Cardiac fibroblast (primary cell): ENCODE results near the gene HSBP1.

Experiments
- DNase-seq, 2 donors: peaks; one replicate each; pipeline versions ENCODE4 v3.0.0 to v3.0.0-alpha.2; 2010; ENCODE audit warnings: low read depth in 2 of 2
- H3K4me3 ChIP-seq, 2 donors: replicated peaks in 1 of 2; 1 replicate in 1 of 2; 2 replicates in 1 of 2; pipeline ENCODE4 v1.5.1; 2011; ENCODE audit warnings: low read depth in 2 of 2, low read length in 2 of 2, mild to moderate bottlenecking in 2 of 2, moderate library complexity in 1 of 2
- TF ChIP-seq, protein P1 (sequence below): IDR thresholded peaks from one replicate; pipeline ENCODE4 v1.5.1; 2011; ENCODE audit warnings: low read depth, mild to moderate bottlenecking, low read length, inconsistent platforms

HSBP1 gene

DNA sequence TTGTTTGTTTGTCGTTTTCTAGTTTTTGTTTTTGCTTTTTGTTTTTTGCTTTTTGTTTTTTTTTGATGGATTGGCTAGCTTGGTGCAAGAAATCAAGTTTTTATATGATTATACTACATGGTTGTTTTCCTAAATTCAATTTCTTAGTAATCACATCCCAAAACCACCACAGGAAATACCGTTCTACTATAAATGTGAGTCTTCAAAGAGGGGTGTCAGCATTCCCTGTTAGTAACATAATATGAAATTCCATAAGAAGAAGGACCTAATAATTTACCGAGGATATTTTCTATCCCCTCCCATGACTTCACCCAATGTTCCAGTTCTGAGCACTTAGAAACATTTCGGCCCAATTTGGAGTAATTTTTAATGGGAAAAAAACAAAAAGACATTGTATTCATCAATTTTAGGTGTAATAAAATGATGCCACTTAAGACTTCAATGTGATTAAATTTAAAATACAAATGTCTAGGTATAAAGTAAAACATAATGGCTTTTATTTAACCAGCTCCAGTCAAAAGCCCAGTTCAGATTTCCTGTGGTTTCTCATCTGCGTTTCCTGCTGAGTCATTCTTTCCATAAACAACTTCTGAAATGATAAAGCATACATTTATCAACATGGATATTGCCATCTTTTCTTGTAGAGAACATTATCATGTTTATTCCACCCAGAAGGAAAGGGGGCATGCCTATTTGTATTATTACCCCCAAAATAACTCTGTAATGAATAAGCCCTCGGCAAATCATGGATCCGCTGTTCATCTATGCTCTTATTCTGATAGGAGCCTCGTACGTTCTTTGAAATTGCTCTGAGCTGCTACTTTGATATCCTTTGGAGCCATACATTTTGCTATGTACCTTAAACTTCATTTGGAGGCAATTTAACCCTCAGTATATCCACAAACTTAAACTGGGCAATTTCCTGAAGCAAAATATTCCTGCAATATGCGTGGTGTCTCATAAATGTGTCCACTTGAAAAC is 28.1 kb downstream of the HSBP1 start:
- TF ChIP-seq, protein P1, sequence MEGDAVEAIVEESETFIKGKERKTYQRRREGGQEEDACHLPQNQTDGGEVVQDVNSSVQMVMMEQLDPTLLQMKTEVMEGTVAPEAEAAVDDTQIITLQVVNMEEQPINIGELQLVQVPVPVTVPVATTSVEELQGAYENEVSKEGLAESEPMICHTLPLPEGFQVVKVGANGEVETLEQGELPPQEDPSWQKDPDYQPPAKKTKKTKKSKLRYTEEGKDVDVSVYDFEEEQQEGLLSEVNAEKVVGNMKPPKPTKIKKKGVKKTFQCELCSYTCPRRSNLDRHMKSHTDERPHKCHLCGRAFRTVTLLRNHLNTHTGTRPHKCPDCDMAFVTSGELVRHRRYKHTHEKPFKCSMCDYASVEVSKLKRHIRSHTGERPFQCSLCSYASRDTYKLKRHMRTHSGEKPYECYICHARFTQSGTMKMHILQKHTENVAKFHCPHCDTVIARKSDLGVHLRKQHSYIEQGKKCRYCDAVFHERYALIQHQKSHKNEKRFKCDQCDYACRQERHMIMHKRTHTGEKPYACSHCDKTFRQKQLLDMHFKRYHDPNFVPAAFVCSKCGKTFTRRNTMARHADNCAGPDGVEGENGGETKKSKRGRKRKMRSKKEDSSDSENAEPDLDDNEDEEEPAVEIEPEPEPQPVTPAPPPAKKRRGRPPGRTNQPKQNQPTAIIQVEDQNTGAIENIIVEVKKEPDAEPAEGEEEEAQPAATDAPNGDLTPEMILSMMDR: no peak
- H3K4me3 ChIP-seq: no peak overlapping the region
- DNase-seq: peak; percentile 77 to 81

DNA sequence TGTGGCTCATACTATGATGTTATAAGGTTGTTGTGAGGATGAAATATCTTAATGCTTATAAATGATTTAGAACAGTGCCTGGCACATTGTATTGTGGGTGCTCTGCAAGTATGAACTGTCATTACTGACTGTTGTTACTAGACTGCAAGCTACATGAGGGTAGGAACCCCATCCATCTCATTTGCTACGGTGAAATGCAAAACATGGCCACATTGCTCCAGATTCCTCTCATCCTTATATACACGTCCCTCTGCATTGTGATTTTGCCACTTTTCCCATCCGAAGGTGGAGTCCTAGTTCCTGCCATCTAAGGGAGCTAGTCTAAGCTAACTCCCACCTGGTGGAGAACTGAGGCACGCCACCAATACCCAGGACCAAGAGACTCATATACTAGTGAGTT is 29.8 kb downstream of the HSBP1 start:
- no peak for DNase-seq
- H3K4me3 ChIP-seq: no peak overlapping the region
- TF ChIP-seq, protein P1: no peak

DNA sequence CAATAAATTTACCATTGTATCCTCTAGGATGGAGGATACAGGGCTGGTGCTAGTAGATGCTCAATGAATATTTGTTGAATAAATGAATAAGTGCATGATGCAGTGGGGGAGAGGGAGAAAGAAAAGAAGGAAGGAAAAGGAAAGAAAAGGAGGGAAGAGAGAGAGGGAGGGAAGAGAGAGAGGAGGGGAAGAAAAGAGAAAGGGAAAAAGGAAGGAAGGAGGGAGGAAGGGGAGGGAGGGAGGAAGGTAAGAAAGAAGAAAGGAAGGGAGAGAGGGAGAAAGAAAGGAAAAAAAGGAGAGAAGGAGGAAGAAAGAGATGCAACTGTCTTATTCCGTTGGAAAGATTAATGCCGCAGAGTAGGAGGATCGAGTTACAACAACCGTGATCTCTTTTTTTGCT is 30.4 kb downstream of the HSBP1 start:
- no peak overlapping the region for H3K4me3 ChIP-seq
- TF ChIP-seq, protein P1: no peak
- DNase-seq: no peak

DNA sequence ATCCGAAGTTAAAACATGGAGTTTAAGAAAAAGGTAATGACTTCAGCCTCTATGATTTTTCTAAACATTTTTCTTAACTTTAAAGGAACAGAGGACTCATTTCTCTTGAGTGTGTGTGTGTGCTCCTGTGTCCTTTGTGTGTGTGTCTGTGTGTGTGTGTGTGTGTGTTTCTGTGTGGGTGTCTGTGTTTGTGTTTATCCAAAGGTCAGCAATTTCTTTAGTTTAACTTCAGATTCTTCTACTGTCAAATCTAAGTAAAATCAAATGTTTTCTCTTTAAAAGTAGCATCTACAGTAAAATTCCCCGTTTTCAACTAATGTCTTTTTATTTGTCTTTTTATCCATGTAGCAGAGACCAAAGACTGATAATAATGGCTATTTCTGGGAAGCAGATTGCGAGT is 31.8 kb downstream of the HSBP1 start:
- TF ChIP-seq, protein P1: no peak
- no peak overlapping the region for H3K4me3 ChIP-seq

DNA sequence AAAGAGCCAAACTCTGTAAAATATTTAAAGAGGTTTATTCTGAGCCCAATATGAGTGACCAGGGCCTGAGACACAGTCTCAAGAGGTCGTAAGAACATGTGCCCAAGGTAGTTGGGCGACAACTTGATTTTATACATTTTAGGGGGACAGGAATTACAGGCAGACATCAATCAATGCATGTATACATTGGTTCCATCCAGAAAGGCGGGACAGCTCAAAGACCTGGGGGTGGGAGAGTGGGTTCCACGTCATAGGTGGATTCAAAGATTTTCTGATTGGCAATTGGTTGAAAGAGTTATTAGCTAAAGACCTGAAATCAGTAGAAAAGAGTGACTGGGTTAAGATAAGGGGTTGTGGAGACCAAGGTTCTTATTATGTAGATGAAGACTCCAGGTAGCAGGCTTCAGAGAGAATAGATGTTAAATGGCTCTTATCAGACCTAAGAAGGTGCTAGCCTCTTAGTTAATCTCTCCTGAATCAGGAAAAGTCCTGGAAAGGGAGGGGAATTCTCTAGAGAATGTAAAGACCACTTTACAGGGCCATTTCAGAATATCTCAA is 32.4 kb downstream of the HSBP1 start:
- TF ChIP-seq, protein P1: no peak
- H3K4me3 ChIP-seq: no peak overlapping the region
- no peak for DNase-seq

More for the DNA sequence above, 31.8 kb downstream of the HSBP1 start:
- DNase-seq: no peak

DNA sequence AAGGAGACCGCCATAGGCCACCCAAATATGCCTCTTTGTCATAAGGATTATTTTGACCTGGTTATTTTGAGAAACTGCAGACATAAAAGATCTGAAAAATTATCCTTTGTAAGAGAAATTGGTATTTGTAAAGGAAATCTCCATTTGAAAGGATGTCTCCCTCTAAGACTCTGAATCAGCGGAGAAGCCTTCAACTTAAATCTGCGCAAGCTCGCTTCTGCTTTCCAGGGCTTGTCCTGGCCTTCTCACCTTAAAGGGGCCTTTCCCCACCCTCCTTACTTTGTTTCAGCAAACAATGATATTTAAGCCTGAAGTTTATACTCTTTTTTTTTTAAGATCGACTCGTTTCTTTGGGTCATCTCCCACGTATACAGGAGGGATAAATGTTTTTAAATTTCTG is 34.5 kb downstream of the HSBP1 start:
- TF ChIP-seq, protein P1: no peak
- no peak for DNase-seq
- no peak overlapping the region for H3K4me3 ChIP-seq
